Measurements from ENCODE around the gene CECR2.
"Not testable (repeated sequence)": the region's sequence is repeated elsewhere in the genome, so short reads cannot be mapped to it uniquely, and the experiment has no call there.

The CECR2 gene

DNA sequence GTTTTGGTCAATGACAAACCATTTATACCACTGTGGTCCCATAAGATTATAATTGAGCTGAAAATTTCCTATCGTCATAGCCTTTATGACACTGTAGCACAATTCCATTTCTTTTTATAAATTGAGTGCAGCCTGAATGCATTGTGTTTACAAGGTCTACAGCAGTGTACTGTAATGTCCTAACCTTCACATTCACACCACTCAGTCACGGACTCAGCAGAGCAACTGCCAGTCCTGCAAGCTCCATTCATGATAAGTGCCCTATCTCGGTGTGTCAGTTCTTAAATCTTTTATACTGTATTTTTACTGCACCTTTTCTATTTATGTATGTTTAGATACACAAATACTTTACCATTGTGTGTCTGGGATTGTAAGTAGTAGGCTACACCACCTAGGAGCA, 138.8 kb downstream of the CECR2 start:
- FAIRE-seq (no peak), DNase-seq (ENCODE audit: low spot score) (no peak)

DNA sequence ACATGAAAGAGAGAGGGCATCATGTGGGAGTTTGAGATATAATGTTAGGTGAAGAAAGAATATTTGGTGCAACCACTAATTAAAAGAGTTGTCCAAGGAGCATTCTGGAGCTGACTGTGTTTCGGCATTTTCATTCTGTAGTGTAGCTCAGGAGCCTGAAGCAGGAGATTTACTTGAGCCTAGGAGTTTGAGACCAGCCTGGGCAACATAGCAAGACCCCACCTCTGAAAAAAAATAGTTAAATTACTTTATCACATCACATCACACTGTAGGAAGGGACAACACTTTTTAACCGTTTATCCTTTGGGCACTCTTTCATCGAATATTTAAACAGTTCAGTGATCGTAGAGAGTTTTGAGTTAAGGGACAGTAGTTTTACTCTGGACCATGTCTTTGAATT, 143.7 kb downstream of the CECR2 start:
- FAIRE-seq: no peak
- DNase-seq (ENCODE audit: low spot score): no peak

DNA sequence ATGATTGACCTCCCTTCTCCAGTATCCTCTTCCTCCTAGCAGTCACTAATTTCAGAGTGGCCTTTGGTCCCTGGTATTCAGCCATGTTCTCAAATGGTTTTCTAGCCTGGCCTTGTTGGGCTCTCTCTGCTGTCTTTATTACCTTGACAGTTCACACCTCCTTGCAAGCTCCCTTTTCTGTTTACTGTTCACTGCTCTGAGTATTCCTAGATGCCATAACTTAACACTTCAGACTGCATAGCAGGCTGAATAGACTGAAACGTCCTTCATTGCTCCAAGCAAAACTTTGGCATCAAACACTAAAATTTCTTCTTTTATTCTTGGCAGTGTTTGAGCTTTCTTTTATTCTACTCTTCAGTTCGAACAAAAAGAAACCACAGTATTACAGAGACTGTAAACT, 144.4 kb downstream of the CECR2 start:
- FAIRE-seq: no peak
- no peak for DNase-seq (ENCODE audit: low spot score)

DNA sequence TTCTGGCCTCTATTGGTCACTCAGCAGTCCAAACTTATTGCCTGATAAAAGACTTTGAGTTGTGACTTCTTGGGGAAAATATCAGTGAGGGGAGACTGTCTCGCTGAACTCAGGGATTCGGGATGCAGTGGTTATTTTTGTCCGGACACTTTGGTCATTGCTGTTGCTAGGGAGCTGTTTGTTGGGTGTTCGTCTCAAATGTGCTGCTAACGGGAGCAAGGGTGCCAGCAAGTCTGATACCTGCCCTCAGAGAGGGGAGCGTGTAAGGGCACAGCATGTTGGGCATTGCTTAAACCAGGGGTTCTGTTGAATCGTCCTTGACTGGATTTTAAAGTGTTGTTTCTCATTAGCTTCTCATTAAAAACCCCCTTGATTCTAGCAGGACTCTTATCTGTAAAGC, 144.8 kb downstream of the CECR2 start:
- FAIRE-seq: no peak
- DNase-seq (ENCODE audit: low spot score): no peak

DNA sequence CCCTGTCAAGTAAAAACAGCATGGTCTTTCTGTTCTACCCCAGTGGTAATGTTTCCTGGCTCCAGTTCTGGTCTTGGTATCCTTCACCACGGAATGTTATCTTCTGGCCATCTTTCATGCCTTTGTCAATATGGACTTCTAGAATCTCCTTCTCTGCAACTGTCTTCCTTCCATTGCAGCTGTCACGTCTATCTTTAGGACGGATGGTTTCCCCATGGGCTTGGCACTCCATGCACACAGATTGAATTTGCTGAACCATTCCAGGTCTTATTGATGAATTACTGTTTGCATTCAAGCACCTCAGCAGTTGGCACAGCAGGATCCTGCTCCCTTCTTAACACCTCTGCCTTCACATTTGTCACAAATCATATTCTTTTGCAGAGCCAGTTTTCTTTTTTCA, 149.1 kb downstream of the CECR2 start:
- FAIRE-seq: no peak
- no peak for DNase-seq (ENCODE audit: low spot score)

DNA sequence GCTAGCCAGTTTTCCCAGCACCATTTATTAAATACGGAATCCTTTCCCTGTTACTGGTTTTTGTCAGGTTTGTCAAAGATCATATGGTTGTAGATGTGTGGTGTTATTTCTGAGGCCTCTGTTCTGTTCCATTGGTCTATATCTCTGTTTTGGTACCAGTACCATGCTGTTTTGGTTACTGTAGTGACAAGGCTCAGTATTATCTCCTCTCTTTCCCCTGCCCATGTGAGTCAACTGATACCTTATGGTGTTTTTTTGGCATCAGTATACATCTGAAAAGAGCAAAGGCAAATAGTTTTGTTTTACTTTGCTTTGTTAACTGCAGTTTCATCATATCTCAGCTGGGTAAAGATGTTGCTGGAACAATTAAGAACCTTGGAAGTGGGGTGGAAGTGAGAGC, 152.7 kb downstream of the CECR2 start:
- FAIRE-seq; DNase-seq (ENCODE audit: low spot score): not testable (repeated sequence)

DNA sequence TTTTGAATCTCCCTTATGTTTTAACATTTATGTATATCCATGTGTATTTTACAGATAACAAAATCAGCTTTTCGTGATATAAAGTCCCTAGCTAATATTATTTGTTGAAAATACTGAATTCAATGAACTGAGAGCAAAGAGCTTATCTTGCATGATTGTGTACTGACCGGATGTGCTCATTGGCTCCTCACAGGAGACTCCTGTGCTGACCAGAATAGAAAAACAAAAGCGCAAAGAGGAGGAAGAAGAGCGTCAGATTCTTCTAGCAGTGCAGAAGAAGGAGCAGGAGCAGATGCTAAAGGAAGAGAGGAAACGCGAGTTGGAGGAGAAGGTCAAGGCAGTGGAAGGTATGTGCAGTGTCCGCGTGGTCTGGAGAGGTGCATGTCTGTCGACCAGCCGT, 154.7 kb downstream of the CECR2 start:
- DNase-seq (ENCODE audit: low spot score): no peak
- FAIRE-seq: no peak

DNA sequence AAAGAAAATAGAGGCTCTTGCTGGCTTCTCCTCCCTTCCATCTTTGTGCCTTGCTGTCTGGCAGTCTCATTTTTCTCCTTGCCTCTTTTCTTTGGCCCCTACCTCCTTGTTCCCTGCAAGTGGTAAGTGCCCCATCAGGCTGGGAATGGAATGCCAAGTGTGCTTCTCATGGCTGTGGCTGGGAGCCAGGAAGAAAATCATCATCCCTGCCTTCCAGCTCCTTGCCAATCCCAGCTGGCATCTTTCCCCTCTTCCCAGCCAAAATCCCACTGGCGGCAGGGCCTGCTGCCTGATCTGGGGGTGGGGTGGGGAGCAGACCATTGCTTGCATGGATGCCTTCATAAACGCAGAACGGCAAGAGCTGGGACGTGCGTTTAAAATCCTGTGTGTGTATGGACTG, 167.0 kb downstream of the CECR2 start:
- no peak for FAIRE-seq

DNA sequence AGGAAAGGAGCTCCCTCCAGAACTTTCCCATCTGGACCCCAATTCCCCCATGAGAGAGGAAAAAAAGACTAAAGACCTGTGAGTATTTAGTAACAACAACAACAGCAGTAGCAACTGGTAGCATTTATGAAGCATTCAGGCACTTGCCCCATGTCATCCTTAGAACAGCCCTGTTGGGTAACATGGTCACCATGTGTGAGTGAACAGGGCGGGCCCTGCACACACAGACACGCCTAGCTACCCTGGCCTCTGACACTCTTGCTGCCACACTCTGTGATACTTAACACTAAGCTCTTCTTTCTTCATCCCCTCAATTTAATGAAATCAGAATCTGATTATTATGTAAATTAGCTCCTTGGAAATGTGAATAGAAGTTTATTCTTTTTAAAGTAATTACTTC, 167.9 kb downstream of the CECR2 start:
- DNase-seq (ENCODE audit: low spot score): no peak
- no peak for FAIRE-seq

More for the DNA sequence above, 167.0 kb downstream of the CECR2 start:
- no peak for DNase-seq (ENCODE audit: low spot score)

DNA sequence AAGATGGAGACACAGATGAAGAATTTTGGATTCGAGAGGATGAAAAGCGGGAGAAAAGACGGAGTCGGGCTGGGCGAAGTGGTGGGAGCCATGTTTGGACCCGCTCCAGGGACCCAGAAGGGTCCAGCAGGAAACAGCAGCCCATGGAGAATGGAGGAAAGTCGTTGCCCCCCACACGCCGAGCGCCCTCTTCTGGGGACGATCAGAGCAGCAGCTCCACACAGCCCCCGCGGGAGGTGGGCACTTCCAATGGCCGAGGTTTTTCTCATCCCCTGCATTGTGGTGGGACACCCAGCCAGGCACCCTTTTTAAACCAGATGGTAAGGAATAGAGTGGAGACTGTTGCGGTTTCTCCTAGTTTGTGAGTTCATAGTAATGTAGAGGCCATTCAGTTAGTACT, 171.2 kb downstream of the CECR2 start:
- FAIRE-seq (no peak), DNase-seq (ENCODE audit: low spot score) (no peak)

DNA sequence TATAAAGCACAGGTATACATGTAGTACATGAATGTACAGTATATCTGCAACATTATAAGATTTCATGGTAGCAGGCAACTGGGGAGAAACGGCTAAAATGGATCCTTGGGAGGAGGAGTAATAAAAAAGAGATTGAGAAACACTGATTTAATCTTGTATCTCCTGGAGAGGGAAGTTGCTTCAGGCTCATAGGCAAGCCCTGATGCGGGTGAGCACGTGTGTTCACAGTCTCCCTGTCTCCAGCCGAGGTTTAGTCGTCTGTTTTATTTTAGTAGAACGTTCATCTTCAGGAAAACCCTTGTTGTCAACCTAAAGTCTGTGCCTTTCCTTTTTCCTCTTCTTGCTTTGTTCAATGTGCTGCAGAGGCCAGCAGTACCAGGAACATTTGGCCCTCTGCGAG, 172.2 kb downstream of the CECR2 start:
- FAIRE-seq (no peak), DNase-seq (ENCODE audit: low spot score) (no peak)

DNA sequence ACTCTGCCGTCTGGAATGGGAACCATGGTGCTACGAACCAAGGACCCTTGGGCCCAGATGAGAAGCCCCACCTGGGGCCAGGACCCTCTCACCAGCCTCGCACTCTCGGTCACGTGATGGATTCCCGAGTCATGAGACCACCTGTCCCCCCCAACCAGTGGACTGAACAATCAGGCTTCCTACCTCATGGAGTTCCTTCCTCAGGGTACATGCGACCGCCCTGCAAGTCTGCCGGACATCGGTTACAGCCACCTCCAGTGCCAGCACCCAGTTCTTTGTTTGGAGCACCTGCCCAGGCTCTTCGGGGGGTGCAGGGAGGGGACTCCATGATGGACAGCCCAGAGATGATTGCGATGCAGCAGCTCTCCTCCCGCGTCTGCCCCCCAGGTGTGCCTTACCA, 173.2 kb downstream of the CECR2 start:
- no peak for FAIRE-seq

DNA sequence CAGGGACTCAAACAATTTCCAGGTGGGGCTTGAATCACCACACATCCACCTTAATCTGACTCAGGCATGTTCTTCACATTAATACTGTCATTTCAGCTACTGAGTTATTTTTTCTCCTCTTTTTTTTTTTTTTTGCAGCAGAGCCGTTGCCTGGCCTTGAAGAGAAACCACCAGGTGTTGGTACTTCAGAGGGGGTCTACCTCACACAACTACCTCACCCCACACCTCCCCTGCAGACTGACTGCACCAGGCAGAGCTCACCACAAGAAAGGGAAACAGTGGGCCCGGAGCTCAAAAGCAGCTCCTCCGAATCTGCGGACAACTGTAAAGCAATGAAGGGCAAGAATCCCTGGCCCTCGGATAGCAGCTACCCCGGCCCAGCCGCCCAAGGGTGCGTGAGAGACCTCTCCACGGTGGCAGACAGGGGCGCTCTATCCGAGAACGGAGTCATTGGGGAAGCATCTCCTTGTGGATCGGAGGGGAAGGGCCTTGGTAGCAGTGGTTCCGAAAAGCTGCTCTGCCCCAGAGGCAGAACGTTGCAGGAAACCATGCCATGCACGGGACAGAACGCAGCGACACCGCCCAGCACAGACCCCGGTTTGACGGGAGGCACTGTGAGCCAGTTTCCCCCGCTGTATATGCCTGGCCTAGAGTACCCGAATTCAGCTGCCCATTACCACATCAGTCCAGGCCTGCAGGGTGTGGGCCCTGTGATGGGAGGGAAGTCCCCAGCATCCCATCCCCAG, 178.9 kb downstream of the CECR2 start:
- DNase-seq (ENCODE audit: low spot score) (no peak), FAIRE-seq (no peak)

More for the DNA sequence above, 173.2 kb downstream of the CECR2 start:
- no peak for DNase-seq (ENCODE audit: low spot score)

DNA sequence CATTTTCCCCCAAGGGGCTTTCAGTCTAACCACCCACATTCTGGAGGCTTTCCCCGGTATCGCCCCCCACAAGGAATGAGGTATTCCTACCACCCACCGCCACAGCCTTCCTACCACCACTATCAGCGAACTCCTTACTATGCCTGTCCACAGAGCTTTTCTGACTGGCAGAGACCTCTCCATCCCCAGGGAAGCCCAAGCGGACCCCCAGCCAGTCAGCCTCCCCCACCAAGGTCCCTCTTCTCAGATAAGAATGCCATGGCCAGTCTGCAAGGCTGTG, 179.4 kb downstream of the CECR2 start:
- no peak for FAIRE-seq
- no peak for DNase-seq (ENCODE audit: low spot score)

DNA sequence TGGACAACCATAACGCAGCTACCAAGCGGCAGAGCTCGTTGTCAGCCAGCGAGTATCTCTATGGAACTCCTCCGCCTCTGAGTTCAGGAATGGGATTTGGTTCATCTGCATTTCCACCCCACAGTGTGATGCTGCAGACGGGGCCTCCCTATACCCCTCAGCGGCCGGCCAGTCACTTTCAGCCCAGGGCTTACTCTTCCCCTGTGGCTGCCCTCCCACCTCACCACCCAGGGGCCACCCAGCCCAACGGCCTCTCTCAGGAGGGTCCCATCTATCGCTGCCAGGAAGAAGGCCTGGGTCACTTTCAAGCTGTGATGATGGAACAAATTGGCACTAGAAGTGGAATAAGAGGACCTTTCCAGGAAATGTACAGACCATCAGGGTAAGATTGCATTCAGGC, 179.9 kb downstream of the CECR2 start:
- DNase-seq (ENCODE audit: low spot score) (no peak), FAIRE-seq (no peak)

DNA sequence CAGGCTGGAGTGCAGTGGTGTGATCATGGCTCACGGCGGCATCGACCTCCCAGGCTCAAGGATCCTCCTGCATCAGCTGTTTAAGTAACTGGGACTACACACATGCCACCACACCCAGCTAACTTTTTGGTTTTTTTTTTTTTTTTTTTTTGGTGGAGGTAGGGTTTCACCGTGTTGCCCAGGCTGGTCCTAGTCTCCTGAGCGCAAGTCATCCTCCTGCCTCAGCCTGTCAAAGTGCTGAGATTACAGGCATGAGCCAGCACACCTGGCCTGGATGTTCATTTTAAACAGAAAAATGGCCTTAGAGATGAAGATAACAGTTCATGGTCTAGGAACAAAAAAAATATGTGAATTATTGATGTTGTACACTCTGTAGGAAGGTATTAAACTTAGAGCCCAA, 180.4 kb downstream of the CECR2 start:
- no peak for DNase-seq (ENCODE audit: low spot score)
- no peak for FAIRE-seq

DNA sequence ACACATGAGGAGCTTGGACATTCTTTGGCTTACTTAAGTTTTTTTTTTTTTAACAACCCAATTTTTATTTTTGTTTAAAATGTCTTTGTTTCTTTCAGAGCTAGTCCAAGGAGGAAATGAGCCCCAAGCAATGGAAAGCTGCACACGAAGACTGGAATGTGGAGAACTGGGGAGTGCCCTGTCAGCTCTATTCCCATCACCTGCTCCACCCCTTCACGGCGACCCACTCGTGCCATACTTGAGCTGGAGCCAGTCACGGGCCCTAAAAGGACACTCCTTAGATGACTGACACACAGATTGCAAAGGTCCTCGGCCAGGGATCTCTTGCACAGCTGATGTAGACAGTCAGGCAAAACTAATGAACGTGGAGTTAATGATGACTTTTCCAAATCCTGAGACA, 183.5 kb downstream of the CECR2 start:
- FAIRE-seq: no peak
- no peak for DNase-seq (ENCODE audit: low spot score)

DNA sequence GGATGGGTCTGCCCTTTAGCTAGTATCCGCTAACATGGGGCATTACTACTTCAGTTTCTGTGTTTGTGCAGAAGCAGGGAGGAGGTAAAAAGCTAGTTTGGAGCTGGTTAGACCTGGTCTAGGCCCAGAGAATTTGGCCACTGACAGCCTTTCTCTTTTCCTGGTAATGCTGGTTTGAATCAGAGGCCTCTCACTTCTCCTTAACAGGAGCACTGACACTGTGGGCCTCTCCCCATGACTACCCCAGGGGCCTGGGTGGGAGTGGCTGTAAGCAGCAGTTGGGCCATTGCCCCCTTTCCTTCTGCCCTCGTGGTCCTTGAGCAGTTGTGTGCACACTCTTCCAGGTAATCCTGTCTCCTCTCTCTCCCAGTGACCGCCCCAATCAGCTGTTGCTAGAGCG, 185.6 kb downstream of the CECR2 start:
- DNase-seq (ENCODE audit: low spot score) (no peak), FAIRE-seq (no peak)

DNA sequence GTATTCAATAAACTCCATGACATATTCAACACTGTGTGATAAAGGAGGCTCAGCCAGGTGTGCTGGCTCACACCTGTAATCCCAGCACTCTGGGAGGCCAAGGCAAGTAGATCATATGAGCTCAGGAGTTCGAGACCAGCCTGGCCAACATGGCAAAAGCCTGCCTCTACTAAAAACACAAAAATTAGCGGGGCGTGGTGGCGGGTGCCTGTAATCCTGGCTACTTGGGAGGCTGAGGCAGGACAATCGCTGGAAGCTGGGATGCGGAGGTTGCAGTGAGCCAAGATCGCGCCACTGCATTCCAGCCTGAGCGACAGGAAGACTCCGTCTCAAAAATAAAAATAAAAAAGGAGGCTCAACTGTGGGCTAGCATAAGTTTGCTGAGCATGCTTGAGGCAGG, 189.9 kb downstream of the CECR2 start:
- no peak for FAIRE-seq
- no peak for DNase-seq (ENCODE audit: low spot score)

DNA sequence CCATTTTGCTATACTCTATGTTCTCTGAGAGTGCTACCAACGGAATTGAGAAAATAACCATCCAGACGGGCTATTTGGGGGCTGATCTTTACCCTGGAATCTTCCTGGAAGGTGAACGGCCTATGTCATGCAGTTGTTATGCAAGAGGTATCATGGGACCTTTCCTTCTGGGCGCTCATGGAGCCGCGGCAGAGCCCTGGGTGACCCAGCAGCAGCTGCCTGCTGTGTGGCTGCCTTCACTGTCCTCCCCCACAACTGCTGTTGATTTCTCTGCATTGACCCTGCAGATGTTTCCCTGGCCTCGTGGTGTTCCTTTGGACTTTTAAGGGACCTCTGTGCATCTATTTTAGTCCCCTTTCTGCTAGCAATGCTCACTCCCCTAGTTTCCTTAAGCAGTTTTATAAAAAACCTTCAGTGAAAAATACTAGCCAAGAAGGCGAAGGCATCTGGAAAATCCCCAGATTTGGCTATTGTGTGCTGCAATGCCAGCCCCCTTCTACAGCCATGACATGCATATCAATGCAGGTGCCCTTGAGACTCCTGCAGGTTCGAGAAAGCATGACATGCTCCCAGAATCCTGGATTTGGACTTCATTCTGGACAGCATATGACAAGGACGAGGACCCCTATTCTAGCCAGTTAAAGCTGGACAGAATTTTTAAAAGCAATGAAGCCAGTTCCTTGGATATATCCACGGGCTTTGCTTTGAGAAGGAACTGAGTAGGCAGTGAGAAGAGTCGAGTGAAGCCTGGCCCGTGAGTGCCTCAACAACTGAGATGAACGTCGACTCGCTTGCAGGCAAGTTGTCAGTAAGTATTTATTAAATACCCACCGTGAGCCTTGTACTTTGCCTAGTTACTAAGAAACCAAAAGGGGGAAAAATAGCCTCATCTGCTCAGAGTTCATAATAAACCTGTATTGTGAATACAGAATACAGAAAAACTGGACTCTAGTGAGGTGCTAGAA, 193.9 kb downstream of the CECR2 start, which contains the start of gene SLC25A18:
Gene SLC25A18, plus strand, starts transcription at position 593 of the 965 bp plus-strand sequence. CDS start 16,447 bp downstream, outside the sequence.
- DNase-seq (ENCODE audit: low spot score) (no peak), FAIRE-seq (no peak)

DNA sequence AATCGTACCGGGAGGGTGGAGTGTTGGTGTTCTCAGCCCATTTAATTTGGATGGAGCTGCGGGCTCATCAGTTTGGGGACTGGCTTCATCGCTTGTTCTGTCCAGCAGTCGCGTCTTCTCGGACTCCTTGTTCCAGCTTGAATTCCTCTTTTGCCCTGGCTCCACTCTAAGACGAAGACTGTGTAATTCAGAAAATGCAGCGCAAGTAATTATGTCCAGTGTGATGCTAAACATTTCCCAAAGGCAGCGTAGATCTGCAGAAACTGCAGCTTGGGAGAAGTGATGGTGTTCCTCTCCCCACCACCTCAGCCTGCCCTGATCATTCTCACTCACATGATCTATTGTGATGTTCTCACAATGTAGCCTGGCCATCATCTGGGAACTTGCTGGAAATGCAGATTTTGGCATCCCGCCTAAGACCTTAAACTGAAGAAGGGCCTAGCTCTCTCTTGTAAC, 194.7 kb downstream of the CECR2 start:
- DNase-seq (ENCODE audit: low spot score) (no peak), FAIRE-seq (no peak)

DNA sequence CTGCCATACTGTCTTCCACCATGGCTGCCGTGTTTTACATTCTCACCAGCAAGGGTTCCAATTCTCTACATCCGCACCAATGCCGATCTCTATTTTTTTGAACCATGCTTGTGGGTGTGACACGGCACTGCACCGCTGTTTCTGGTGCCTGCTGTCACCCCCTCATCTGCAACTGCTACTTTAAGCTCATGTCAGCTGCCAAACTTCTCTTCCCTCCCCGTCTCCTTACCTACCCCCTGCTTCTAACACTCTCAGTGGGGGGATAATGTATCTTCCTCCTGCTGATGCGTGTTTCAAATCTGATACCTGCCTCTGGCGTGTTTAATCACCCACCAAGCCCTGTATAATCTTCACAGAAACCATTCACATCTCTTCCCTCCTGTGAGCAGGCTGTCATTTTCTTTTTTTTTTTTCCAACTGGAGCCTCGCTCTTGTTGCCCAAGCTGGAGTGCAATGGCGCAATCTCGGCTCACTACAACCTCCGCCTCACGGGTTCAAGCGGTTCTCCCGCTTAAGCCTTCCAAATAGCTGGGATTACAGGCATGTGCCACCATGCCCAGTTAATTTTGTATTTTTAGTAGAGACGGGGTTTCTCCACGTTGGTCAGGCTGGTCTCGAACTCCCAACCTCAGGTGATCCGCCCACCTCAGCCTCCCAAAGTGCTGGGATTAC, 196.9 kb downstream of the CECR2 start:
- not testable (repeated sequence) for FAIRE-seq; DNase-seq (ENCODE audit: low spot score)
